RWPE2 (cell line): Measurements from ENCODE around the gene MALRD1.

ENCODE experiments used
- ATAC-seq: fragments of 200-7000 bp; cut with Tn5 transposase; 3 replicates; pipeline ENCODE4 v1.9.1; 2021; ENCODE audit warnings: low read depth
- DNase-seq: peaks from one replicate; pipeline ENCODE4 v3.0.0-alpha.2; 2020; ENCODE audit warnings: low spot score
- H3K27ac ChIP-seq: fragments of 450-650 bp; 2 replicates; pipeline ENCODE4 v1.5.1; 2017; ENCODE audit warnings: mild to moderate bottlenecking; ENCODE audit not compliant: poor library complexity, severe bottlenecking
- H3K27me3 ChIP-seq: fragments of 250-450 bp; sonication (Bioruptor Pico); 2 replicates; pipeline ENCODE4 v1.5.1; 2021; ENCODE audit warnings: mild to moderate bottlenecking, moderate library complexity; ENCODE audit not compliant: insufficient read depth, poor library complexity, severe bottlenecking
- H3K36me3 ChIP-seq: fragments of 250-450 bp; sonication (Bioruptor Pico); 2 replicates; pipeline ENCODE4 v1.5.1; 2020; ENCODE audit warnings: low read depth, mild to moderate bottlenecking, moderate library complexity
- H3K4me1 ChIP-seq: fragments of 250-450 bp; sonication (Bioruptor Pico); 2 replicates; pipeline ENCODE4 v1.5.1; 2021; ENCODE audit warnings: mild to moderate bottlenecking, moderate library complexity; ENCODE audit not compliant: insufficient read depth, poor library complexity, severe bottlenecking
- H3K4me3 ChIP-seq: fragments of 250-450 bp; sonication (Bioruptor Pico); 2 replicates; pipeline ENCODE4 v1.5.1; 2021; ENCODE audit warnings: mild to moderate bottlenecking, moderate library complexity; ENCODE audit not compliant: severe bottlenecking
- H3K9me3 ChIP-seq: fragments of 250-450 bp; sonication (Bioruptor Pico); 2 replicates; pipeline ENCODE4 v1.5.1; 2021; ENCODE audit warnings: mild to moderate bottlenecking, moderate library complexity; ENCODE audit not compliant: severe bottlenecking
- TF ChIP-seq, protein P1 (sequence below): fragments of 450-650 bp; IDR thresholded peaks from one replicate; pipeline ENCODE4 v1.5.1; 2017; ENCODE audit warnings: mild to moderate bottlenecking, moderate library complexity; ENCODE audit not compliant: poor library complexity, severe bottlenecking

MALRD1 gene

DNA sequence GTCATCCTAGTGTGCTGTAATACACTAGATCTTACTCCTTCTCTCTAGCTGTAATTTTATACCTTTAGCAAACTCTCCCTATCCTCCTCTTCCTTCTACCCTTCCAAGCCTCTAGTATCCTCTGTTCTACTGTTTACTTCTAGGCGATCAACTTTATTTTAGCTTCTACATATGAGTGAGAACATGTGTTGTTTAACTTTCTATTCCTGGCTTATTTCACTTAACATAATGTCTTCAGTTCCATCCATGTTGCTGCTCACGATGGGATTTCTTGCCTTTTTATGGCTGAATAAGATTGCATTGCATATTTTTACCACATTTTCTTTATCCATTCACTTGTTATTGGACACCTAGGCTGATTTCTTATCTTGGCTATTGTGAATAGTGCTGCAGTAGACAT lies 318.6 kb downstream of the MALRD1 start:
- TF ChIP-seq, protein P1, sequence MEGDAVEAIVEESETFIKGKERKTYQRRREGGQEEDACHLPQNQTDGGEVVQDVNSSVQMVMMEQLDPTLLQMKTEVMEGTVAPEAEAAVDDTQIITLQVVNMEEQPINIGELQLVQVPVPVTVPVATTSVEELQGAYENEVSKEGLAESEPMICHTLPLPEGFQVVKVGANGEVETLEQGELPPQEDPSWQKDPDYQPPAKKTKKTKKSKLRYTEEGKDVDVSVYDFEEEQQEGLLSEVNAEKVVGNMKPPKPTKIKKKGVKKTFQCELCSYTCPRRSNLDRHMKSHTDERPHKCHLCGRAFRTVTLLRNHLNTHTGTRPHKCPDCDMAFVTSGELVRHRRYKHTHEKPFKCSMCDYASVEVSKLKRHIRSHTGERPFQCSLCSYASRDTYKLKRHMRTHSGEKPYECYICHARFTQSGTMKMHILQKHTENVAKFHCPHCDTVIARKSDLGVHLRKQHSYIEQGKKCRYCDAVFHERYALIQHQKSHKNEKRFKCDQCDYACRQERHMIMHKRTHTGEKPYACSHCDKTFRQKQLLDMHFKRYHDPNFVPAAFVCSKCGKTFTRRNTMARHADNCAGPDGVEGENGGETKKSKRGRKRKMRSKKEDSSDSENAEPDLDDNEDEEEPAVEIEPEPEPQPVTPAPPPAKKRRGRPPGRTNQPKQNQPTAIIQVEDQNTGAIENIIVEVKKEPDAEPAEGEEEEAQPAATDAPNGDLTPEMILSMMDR = no peak
- Histone ChIP-seq H3K27me3 (no peaks in the 10 kb centered on the region), H3K4me3 (no peak overlapping the region), H3K27ac (no peak overlapping the region), H3K9me3 (no peaks in the 10 kb centered on the region), H3K4me1 (no peaks in the 10 kb centered on the region), H3K36me3 (no peaks in the 10 kb centered on the region)
- no peak for DNase-seq
- no peak for ATAC-seq

DNA sequence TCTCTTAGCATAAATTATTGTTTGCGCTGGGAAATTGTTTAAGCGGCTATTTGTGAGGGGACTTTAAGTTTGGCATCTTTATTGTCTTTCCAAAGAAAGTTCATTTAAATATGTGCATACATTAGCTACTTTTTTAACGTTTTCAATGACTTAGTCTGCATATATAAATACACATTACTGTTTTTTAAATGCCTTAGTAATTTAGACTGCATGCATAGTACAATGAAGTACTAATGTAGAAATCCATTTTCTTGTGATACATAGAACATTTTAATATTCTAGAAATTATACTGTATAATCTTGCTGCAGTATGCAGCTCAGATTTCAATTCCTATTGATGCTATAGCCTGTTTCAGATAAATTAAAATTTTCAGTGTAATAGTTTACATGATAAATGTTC lies 325.4 kb downstream of the MALRD1 start:
- ATAC-seq = no peak
- Histone ChIP-seq H3K27ac (no peak overlapping the region), H3K4me3 (no peak overlapping the region), H3K4me1 (no peaks in the 10 kb centered on the region), H3K27me3 (no peaks in the 10 kb centered on the region), H3K36me3 (no peaks in the 10 kb centered on the region), H3K9me3 (no peaks in the 10 kb centered on the region)
- TF ChIP-seq, protein P1 = no peak
- DNase-seq = no peak

DNA sequence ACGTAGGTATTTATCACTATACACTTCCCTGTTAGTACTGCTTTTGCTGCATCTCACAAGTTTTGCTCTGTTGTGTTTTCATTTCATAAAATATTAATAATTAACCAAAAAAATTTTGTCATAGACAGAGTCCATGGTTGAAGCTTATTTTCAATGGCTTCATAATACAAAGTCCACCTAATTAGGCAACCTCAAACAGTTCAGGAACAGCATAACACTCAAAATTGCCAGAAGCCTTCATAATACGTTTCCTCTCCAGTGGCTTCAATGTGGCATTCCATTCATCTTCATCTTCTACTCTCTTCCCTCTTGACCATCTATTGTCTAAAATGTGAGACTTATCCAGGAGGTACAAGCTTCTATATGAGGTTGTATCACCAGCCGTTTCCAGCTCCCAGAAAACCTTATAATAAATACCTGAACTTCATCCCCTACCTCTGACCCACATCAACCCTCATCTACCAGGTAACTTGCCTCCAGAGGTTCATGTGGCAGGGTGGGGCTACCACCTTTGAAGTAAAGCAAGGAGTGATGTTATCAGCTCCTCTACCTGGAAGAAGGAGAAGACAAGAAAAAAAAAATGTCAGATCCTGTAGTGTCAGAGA lies 337.3 kb downstream of the MALRD1 start:
- ATAC-seq = no peak
- H3K27ac ChIP-seq = no peak overlapping the region
- H3K36me3 ChIP-seq = no peaks in the 10 kb centered on the region
- H3K4me1 ChIP-seq = no peaks in the 10 kb centered on the region
- H3K4me3 ChIP-seq = no peak overlapping the region
- H3K9me3 ChIP-seq = no peaks in the 10 kb centered on the region
- no peak for DNase-seq
- TF ChIP-seq, protein P1 = no peak
- H3K27me3 ChIP-seq = no peaks in the 10 kb centered on the region

DNA sequence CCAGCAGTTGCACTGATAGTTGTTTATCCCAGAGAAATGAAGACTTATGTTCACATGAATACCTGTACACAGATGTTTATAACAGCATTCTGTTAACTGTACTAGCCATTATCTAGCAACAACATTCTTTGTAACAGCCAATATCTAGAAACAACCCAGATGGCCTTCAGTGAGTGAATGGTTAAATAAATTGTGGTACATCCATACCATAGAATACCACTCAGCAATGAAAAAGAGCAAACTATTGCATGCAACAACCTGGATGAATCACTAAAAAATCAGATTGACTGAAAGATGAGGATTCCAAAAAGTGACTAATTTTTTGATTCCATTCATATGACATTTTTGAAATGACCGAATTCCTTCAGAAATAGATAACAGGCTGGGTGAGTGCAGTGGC lies 360.3 kb downstream of the MALRD1 start:
- TF ChIP-seq, protein P1 = no peak
- no peaks in the 10 kb centered on the region for H3K36me3 ChIP-seq
- DNase-seq (no peak), ATAC-seq (no peak)
- no peaks in the 10 kb centered on the region for H3K9me3 ChIP-seq
- H3K4me3 ChIP-seq = no peak overlapping the region
- no peaks in the 10 kb centered on the region for H3K27me3 ChIP-seq
- H3K27ac ChIP-seq = no peak overlapping the region
- no peaks in the 10 kb centered on the region for H3K4me1 ChIP-seq

DNA sequence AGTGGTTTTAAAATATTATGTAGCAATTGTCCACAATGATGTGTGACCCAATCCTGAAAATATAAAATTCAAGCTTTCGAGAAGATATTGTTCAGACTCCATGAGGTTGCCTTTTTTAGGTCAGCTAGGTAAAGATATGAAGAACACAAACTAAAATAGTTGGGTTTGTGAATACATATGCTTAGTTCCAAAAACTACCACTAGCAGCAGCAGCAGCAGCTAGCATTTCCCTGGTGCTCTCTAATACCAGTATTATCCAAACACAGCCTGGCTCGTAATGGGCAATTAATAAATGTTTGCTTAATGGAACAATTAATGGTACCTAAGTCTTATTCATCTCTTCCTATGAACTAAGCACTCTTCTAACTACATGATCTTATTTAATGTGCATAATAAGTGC lies 362.5 kb downstream of the MALRD1 start:
- no peak for ATAC-seq

More for the DNA sequence above, 362.5 kb downstream of the MALRD1 start:
- H3K27ac ChIP-seq = no peak overlapping the region
- DNase-seq = no peak
- H3K4me1 ChIP-seq = no peaks in the 10 kb centered on the region
- H3K9me3 ChIP-seq = no peaks in the 10 kb centered on the region
- H3K27me3 ChIP-seq = peaks cover 2% of the 10 kb centered on the region
- H3K36me3 ChIP-seq = no peaks in the 10 kb centered on the region
- H3K4me3 ChIP-seq = no peak overlapping the region
- TF ChIP-seq, protein P1 = no peak
